ENCODE measurements around the gene DLL4.
A peak's percentile ranks its signal among the peaks of the same experiment; 100 is the strongest.

The DLL4 gene

GRCh38 chr15:40906991-40907802 is 21.9 kb upstream of the DLL4 start:
- DNase-seq = peak; percentile 41

- no peak for DNase-seq
These were observed 21.0 kb upstream of the DLL4 start for GRCh38 chr15:40908095-40908494.

- DNase-seq = no peak
These were observed 19.2 kb upstream of the DLL4 start for GRCh38 chr15:40909662-40910630.

- no peak for DNase-seq
These were observed 18.0 kb upstream of the DLL4 start for GRCh38 chr15:40911141-40911540.

- DNase-seq = no peak
These were observed 17.4 kb upstream of the DLL4 start for GRCh38 chr15:40911693-40912092.

- no peak for DNase-seq
These were observed 16.7 kb upstream of the DLL4 start for GRCh38 chr15:40912478-40912877.

GRCh38 chr15:40914013-40914412 is 15.1 kb upstream of the DLL4 start:
- DNase-seq = no peak

- no peak for DNase-seq
These were observed 14.7 kb upstream of the DLL4 start for GRCh38 chr15:40914486-40914885.

GRCh38 chr15:40915116-40915661 is 14.0 kb upstream of the DLL4 start:
- no peak for DNase-seq

GRCh38 chr15:40915679-40916078 is 13.5 kb upstream of the DLL4 start:
- DNase-seq = no peak

GRCh38 chr15:40917585-40917984 is 11.6 kb upstream of the DLL4 start:
- DNase-seq = no peak

GRCh38 chr15:40918146-40918798 is 10.9 kb upstream of the DLL4 start:
- no peak for DNase-seq

GRCh38 chr15:40918799-40919392 is 10.2 kb upstream of the DLL4 start:
- no peak for DNase-seq

- no peak for DNase-seq
These were observed 7.1 kb upstream of the DLL4 start for GRCh38 chr15:40921949-40922607.

GRCh38 chr15:40922608-40923005 is 6.5 kb upstream of the DLL4 start:
- DNase-seq = no peak

- no peak for DNase-seq
These were observed 5.6 kb upstream of the DLL4 start for GRCh38 chr15:40923551-40923950.

GRCh38 chr15:40925495-40925862 is 3.7 kb upstream of the DLL4 start:
- no peak for DNase-seq

GRCh38 chr15:40925863-40926658 is 3.1 kb upstream of the DLL4 start:
- no peak for DNase-seq

- DNase-seq = no peak
These were observed 2.3 kb upstream of the DLL4 start for GRCh38 chr15:40926659-40927494.

GRCh38 chr15:40927495-40927872 is 1.7 kb upstream of the DLL4 start:
- no peak for DNase-seq

All from activated CD8-positive, alpha-beta memory T cell treated with anti-CD3 and anti-CD28 coated beads, Interleukin-2, amount 50 U/mL, for 4 hours (primary cell).